HG03045 (cell line): ENCODE measurements around the gene MAPKBP1.

Source experiments
- ATAC-seq: cut with Tn5 transposase; IDR thresholded peaks from one replicate; pipeline ENCODE4 v1.9.1; 2021; ENCODE audit warnings: mild to moderate bottlenecking, moderate library complexity; ENCODE audit not compliant: unreplicated experiment

MAPKBP1 gene

GRCh38 chr15:41780727-41781126, 6.4 kb downstream of the MAPKBP1 start:
- no peak for ATAC-seq

- ATAC-seq, result no peak
These were observed 8.3 kb downstream of the MAPKBP1 start for GRCh38 chr15:41782371-41783282.

GRCh38 chr15:41783296-41783695, 9.0 kb downstream of the MAPKBP1 start:
- ATAC-seq, result no peak

GRCh38 chr15:41788262-41788661, 14.0 kb downstream of the MAPKBP1 start:
- ATAC-seq, result no peak

- no peak for ATAC-seq
These were observed 15.0 kb downstream of the MAPKBP1 start for GRCh38 chr15:41789236-41789635.

GRCh38 chr15:41789662-41790061, 15.4 kb downstream of the MAPKBP1 start:
- no peak for ATAC-seq

GRCh38 chr15:41790169-41790568, 15.9 kb downstream of the MAPKBP1 start:
- ATAC-seq, result no peak

GRCh38 chr15:41790756-41791546, 16.7 kb downstream of the MAPKBP1 start:
- no peak for ATAC-seq

- no peak for ATAC-seq
These were observed 17.3 kb downstream of the MAPKBP1 start for GRCh38 chr15:41791547-41791937.

GRCh38 chr15:41792000-41792637, 17.8 kb downstream of the MAPKBP1 start:
- no peak for ATAC-seq

- ATAC-seq, result no peak
These were observed 19.8 kb downstream of the MAPKBP1 start for GRCh38 chr15:41794081-41794480.

- ATAC-seq, result no peak
These were observed 21.9 kb downstream of the MAPKBP1 start for GRCh38 chr15:41795996-41796856.

GRCh38 chr15:41797201-41797944, 23.1 kb downstream of the MAPKBP1 start:
- no peak for ATAC-seq

- ATAC-seq, result no peak
These were observed 24.6 kb downstream of the MAPKBP1 start for GRCh38 chr15:41798607-41799487.

- no peak for ATAC-seq
These were observed 25.2 kb downstream of the MAPKBP1 start for GRCh38 chr15:41799488-41799805.

- no peak for ATAC-seq
These were observed 26.9 kb downstream of the MAPKBP1 start for GRCh38 chr15:41801185-41801584.

GRCh38 chr15:41801850-41802455, 27.7 kb downstream of the MAPKBP1 start:
- ATAC-seq, result no peak

- ATAC-seq, result no peak
These were observed 30.1 kb downstream of the MAPKBP1 start for GRCh38 chr15:41804361-41804760.
